T-helper 1 cell treated with Interleukin-12 subunit alpha and Interleukin-12 subunit beta and Interleukin-4 antibody, amounts not matched to agents 30 μg/mL and 1 μg/mL, for 36 hours (primary cell): ENCODE results near the gene AQP7.
"Not testable (repeated sequence)": the region's sequence is repeated elsewhere in the genome, so short reads cannot be mapped to it uniquely, and the experiment has no call there.

Experiments
- H3K27ac Mint-ChIP-seq: one replicate; pipeline ENCODE4 v1.8.0; 2021; ENCODE audit warnings: mild to moderate bottlenecking, mixed read lengths
- H3K27me3 Mint-ChIP-seq: one replicate; pipeline ENCODE4 v1.8.0; 2021; ENCODE audit warnings: low read depth, mixed read lengths
- H3K36me3 Mint-ChIP-seq: one replicate; pipeline ENCODE4 v1.8.0; 2021; ENCODE audit warnings: low read depth, mixed read lengths
- H3K4me1 Mint-ChIP-seq: one replicate; pipeline ENCODE4 v1.8.0; 2021; ENCODE audit warnings: low read depth, mixed read lengths
- H3K4me3 Mint-ChIP-seq: one replicate; pipeline ENCODE4 v1.8.0; 2021; ENCODE audit warnings: mild to moderate bottlenecking, moderate library complexity, mixed read lengths
- H3K9me3 Mint-ChIP-seq: one replicate; pipeline ENCODE4 v1.8.0; 2021; ENCODE audit warnings: mixed read lengths

The AQP7 gene

GRCh38 chr9:33378121-33378795 lies 24.1 kb downstream of the AQP7 start:
- Mint-ChIP-seq H3K36me3 (no peaks in the 10 kb centered on the region), H3K27me3 (no peaks in the 10 kb centered on the region), H3K4me3 (no peak overlapping the region), H3K27ac (no peak overlapping the region), H3K4me1 (peaks cover 10% of the 10 kb centered on the region), H3K9me3 (no peaks in the 10 kb centered on the region)

GRCh38 chr9:33377089-33377715 lies 25.2 kb downstream of the AQP7 start:
- Mint-ChIP-seq H3K4me1 (peaks cover 13% of the 10 kb centered on the region), H3K27me3 (no peaks in the 10 kb centered on the region), H3K4me3 (no peak overlapping the region), H3K9me3 (no peaks in the 10 kb centered on the region), H3K36me3 (peaks cover 4% of the 10 kb centered on the region), H3K27ac (no peak overlapping the region)

GRCh38 chr9:33375841-33376321 lies 26.5 kb downstream of the AQP7 start:
- H3K27me3 Mint-ChIP-seq, result no peaks in the 10 kb centered on the region
- H3K4me3 Mint-ChIP-seq, result no peak overlapping the region
- H3K4me1 Mint-ChIP-seq, result peaks cover 13% of the 10 kb centered on the region
- peaks cover 6% of the 10 kb centered on the region for H3K36me3 Mint-ChIP-seq
- H3K27ac Mint-ChIP-seq, result no peak overlapping the region
- H3K9me3 Mint-ChIP-seq, result no peaks in the 10 kb centered on the region

- Mint-ChIP-seq H3K4me1 (peaks cover 15% of the 10 kb centered on the region), H3K9me3 (no peaks in the 10 kb centered on the region), H3K36me3 (peaks cover 6% of the 10 kb centered on the region), H3K27ac (no peak overlapping the region), H3K4me3 (no peak overlapping the region), H3K27me3 (no peaks in the 10 kb centered on the region)
Observed at GRCh38 chr9:33375238-33375840, 27.0 kb downstream of the AQP7 start.

GRCh38 chr9:33374634-33375237 lies 27.6 kb downstream of the AQP7 start:
- peaks cover 15% of the 10 kb centered on the region for H3K4me1 Mint-ChIP-seq
- no peaks in the 10 kb centered on the region for H3K9me3 Mint-ChIP-seq
- peaks cover 10% of the 10 kb centered on the region for H3K36me3 Mint-ChIP-seq
- H3K27me3 Mint-ChIP-seq, result no peaks in the 10 kb centered on the region
- H3K27ac Mint-ChIP-seq, result no peak overlapping the region
- H3K4me3 Mint-ChIP-seq, result no peak overlapping the region

- H3K36me3 Mint-ChIP-seq, result peaks cover 14% of the 10 kb centered on the region
- peaks cover 15% of the 10 kb centered on the region for H3K4me1 Mint-ChIP-seq
- H3K27me3 Mint-ChIP-seq, result no peaks in the 10 kb centered on the region
- no peak overlapping the region for H3K27ac Mint-ChIP-seq
- H3K9me3 Mint-ChIP-seq, result no peaks in the 10 kb centered on the region
- H3K4me3 Mint-ChIP-seq, result no peak overlapping the region
Observed at GRCh38 chr9:33374190-33374589, 28.2 kb downstream of the AQP7 start.

GRCh38 chr9:33372900-33373299 lies 29.5 kb downstream of the AQP7 start:
- H3K4me1 Mint-ChIP-seq, result peaks cover 15% of the 10 kb centered on the region
- no peaks in the 10 kb centered on the region for H3K27me3 Mint-ChIP-seq
- no peak overlapping the region for H3K27ac Mint-ChIP-seq
- peaks cover 17% of the 10 kb centered on the region for H3K36me3 Mint-ChIP-seq
- H3K4me3 Mint-ChIP-seq, result no peak overlapping the region
- H3K9me3 Mint-ChIP-seq, result no peaks in the 10 kb centered on the region

GRCh38 chr9:33366979-33367480 lies 35.3 kb downstream of the AQP7 start:
- no peak overlapping the region for H3K27ac Mint-ChIP-seq
- no peak overlapping the region for H3K4me3 Mint-ChIP-seq
- H3K4me1 Mint-ChIP-seq, result peaks cover 2% of the 10 kb centered on the region
- H3K9me3 Mint-ChIP-seq, result no peaks in the 10 kb centered on the region
- H3K36me3 Mint-ChIP-seq, result peaks cover 40% of the 10 kb centered on the region
- H3K27me3 Mint-ChIP-seq, result no peaks in the 10 kb centered on the region

GRCh38 chr9:33364814-33365213 lies 37.6 kb downstream of the AQP7 start:
- H3K36me3 Mint-ChIP-seq, result peaks cover 33% of the 10 kb centered on the region
- not testable (repeated sequence) for H3K4me3 Mint-ChIP-seq, H3K27ac Mint-ChIP-seq, H3K9me3 Mint-ChIP-seq, H3K4me1 Mint-ChIP-seq, H3K27me3 Mint-ChIP-seq

- Mint-ChIP-seq H3K27me3 (no peaks in the 10 kb centered on the region), H3K36me3 (peaks cover 30% of the 10 kb centered on the region), H3K4me1 (no peaks in the 10 kb centered on the region), H3K4me3 (no peak overlapping the region), H3K27ac (no peak overlapping the region), H3K9me3 (no peaks in the 10 kb centered on the region)
Observed at GRCh38 chr9:33364127-33364526, 38.2 kb downstream of the AQP7 start.

GRCh38 chr9:33358641-33359040 lies 43.7 kb downstream of the AQP7 start:
- H3K27me3 Mint-ChIP-seq, H3K27ac Mint-ChIP-seq, H3K4me3 Mint-ChIP-seq, H3K9me3 Mint-ChIP-seq, H3K4me1 Mint-ChIP-seq: not testable (repeated sequence)
- peaks cover 22% of the 10 kb centered on the region for H3K36me3 Mint-ChIP-seq

- Mint-ChIP-seq H3K36me3 (peaks cover 24% of the 10 kb centered on the region), H3K27ac (no peak overlapping the region), H3K9me3 (no peaks in the 10 kb centered on the region), H3K4me1 (peaks cover 2% of the 10 kb centered on the region), H3K4me3 (no peak overlapping the region), H3K27me3 (no peaks in the 10 kb centered on the region)
Observed at GRCh38 chr9:33355933-33356332, 46.4 kb downstream of the AQP7 start.

GRCh38 chr9:33354651-33355211 lies 47.6 kb downstream of the AQP7 start:
- Mint-ChIP-seq H3K9me3 (no peaks in the 10 kb centered on the region), H3K4me3 (no peak overlapping the region), H3K27ac (peak overlapping the region; percentile 8), H3K27me3 (no peaks in the 10 kb centered on the region), H3K4me1 (peaks cover 2% of the 10 kb centered on the region), H3K36me3 (peaks cover 24% of the 10 kb centered on the region)

- H3K27me3 Mint-ChIP-seq, result no peaks in the 10 kb centered on the region
- H3K36me3 Mint-ChIP-seq, result peaks cover 46% of the 10 kb centered on the region
- peaks cover 2% of the 10 kb centered on the region for H3K4me1 Mint-ChIP-seq
- H3K4me3 Mint-ChIP-seq, result no peak overlapping the region
- H3K9me3 Mint-ChIP-seq, result no peaks in the 10 kb centered on the region
- no peak overlapping the region for H3K27ac Mint-ChIP-seq
Observed at GRCh38 chr9:33351547-33351946, 50.8 kb downstream of the AQP7 start.
